ENCODE data around the gene RNFT1.
"Not testable (repeated sequence)": the region's sequence is repeated elsewhere in the genome, so short reads cannot be mapped to it uniquely, and the experiment has no call there.

DNA sequence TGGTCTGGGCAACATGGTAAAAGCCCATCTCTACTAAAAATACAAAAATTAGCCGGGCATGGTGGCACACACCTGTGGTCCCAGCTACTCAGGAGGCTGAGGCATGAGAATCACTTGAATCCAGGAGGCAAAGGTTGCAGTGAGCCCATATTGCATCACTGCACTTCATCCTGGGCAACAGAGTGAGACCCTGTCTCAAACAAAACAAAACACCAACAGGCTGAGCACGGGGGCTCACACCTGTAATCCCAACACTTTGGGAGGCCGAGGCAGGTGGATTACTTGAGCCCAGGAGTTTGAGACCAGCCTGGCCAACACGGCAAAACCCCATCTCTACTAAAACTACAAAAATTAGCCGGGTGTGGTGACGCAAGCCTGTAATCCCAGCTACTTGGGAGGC, 10.6 kb upstream of the RNFT1 start:
- TF ChIP-seq, protein P1, sequence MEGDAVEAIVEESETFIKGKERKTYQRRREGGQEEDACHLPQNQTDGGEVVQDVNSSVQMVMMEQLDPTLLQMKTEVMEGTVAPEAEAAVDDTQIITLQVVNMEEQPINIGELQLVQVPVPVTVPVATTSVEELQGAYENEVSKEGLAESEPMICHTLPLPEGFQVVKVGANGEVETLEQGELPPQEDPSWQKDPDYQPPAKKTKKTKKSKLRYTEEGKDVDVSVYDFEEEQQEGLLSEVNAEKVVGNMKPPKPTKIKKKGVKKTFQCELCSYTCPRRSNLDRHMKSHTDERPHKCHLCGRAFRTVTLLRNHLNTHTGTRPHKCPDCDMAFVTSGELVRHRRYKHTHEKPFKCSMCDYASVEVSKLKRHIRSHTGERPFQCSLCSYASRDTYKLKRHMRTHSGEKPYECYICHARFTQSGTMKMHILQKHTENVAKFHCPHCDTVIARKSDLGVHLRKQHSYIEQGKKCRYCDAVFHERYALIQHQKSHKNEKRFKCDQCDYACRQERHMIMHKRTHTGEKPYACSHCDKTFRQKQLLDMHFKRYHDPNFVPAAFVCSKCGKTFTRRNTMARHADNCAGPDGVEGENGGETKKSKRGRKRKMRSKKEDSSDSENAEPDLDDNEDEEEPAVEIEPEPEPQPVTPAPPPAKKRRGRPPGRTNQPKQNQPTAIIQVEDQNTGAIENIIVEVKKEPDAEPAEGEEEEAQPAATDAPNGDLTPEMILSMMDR (IDR thresholded peaks at IDR 0.05) = not testable (repeated sequence)
- TF ChIP-seq TP53 (CRISPR knock-in tag; IDR thresholded peaks at IDR 0.05); GABPB1 (CRISPR knock-in tag; IDR thresholded peaks at IDR 0.05); ATF1 (CRISPR knock-in tag; IDR thresholded peaks at IDR 0.05); ZNF423 (CRISPR knock-in tag; IDR thresholded peaks at IDR 0.05); SMAD3 (CRISPR knock-in tag; IDR thresholded peaks at IDR 0.05; ENCODE audit: borderline replicate concordance): not testable (repeated sequence)
- TF ChIP-seq, protein P2, sequence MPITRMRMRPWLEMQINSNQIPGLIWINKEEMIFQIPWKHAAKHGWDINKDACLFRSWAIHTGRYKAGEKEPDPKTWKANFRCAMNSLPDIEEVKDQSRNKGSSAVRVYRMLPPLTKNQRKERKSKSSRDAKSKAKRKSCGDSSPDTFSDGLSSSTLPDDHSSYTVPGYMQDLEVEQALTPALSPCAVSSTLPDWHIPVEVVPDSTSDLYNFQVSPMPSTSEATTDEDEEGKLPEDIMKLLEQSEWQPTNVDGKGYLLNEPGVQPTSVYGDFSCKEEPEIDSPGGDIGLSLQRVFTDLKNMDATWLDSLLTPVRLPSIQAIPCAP (CRISPR knock-in tag; IDR thresholded peaks at IDR 0.05) = not testable (repeated sequence)
- TF ChIP-seq, protein P3, sequence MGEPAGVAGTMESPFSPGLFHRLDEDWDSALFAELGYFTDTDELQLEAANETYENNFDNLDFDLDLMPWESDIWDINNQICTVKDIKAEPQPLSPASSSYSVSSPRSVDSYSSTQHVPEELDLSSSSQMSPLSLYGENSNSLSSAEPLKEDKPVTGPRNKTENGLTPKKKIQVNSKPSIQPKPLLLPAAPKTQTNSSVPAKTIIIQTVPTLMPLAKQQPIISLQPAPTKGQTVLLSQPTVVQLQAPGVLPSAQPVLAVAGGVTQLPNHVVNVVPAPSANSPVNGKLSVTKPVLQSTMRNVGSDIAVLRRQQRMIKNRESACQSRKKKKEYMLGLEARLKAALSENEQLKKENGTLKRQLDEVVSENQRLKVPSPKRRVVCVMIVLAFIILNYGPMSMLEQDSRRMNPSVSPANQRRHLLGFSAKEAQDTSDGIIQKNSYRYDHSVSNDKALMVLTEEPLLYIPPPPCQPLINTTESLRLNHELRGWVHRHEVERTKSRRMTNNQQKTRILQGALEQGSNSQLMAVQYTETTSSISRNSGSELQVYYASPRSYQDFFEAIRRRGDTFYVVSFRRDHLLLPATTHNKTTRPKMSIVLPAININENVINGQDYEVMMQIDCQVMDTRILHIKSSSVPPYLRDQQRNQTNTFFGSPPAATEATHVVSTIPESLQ (CRISPR knock-in tag; IDR thresholded peaks at IDR 0.05) = not testable (repeated sequence)
- TF ChIP-seq, protein P4, sequence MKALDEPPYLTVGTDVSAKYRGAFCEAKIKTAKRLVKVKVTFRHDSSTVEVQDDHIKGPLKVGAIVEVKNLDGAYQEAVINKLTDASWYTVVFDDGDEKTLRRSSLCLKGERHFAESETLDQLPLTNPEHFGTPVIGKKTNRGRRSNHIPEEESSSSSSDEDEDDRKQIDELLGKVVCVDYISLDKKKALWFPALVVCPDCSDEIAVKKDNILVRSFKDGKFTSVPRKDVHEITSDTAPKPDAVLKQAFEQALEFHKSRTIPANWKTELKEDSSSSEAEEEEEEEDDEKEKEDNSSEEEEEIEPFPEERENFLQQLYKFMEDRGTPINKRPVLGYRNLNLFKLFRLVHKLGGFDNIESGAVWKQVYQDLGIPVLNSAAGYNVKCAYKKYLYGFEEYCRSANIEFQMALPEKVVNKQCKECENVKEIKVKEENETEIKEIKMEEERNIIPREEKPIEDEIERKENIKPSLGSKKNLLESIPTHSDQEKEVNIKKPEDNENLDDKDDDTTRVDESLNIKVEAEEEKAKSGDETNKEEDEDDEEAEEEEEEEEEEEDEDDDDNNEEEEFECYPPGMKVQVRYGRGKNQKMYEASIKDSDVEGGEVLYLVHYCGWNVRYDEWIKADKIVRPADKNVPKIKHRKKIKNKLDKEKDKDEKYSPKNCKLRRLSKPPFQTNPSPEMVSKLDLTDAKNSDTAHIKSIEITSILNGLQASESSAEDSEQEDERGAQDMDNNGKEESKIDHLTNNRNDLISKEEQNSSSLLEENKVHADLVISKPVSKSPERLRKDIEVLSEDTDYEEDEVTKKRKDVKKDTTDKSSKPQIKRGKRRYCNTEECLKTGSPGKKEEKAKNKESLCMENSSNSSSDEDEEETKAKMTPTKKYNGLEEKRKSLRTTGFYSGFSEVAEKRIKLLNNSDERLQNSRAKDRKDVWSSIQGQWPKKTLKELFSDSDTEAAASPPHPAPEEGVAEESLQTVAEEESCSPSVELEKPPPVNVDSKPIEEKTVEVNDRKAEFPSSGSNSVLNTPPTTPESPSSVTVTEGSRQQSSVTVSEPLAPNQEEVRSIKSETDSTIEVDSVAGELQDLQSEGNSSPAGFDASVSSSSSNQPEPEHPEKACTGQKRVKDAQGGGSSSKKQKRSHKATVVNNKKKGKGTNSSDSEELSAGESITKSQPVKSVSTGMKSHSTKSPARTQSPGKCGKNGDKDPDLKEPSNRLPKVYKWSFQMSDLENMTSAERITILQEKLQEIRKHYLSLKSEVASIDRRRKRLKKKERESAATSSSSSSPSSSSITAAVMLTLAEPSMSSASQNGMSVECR (CRISPR knock-in tag; IDR thresholded peaks at IDR 0.05; ENCODE audit: borderline replicate concordance) = not testable (repeated sequence)
- TF ChIP-seq, protein P5, sequence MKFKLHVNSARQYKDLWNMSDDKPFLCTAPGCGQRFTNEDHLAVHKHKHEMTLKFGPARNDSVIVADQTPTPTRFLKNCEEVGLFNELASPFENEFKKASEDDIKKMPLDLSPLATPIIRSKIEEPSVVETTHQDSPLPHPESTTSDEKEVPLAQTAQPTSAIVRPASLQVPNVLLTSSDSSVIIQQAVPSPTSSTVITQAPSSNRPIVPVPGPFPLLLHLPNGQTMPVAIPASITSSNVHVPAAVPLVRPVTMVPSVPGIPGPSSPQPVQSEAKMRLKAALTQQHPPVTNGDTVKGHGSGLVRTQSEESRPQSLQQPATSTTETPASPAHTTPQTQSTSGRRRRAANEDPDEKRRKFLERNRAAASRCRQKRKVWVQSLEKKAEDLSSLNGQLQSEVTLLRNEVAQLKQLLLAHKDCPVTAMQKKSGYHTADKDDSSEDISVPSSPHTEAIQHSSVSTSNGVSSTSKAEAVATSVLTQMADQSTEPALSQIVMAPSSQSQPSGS (CRISPR knock-in tag; IDR thresholded peaks at IDR 0.05; ENCODE audit: borderline replicate concordance, low read depth) = not testable (repeated sequence)
- TF ChIP-seq, protein P6, sequence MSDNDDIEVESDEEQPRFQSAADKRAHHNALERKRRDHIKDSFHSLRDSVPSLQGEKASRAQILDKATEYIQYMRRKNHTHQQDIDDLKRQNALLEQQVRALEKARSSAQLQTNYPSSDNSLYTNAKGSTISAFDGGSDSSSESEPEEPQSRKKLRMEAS (CRISPR knock-in tag; IDR thresholded peaks at IDR 0.05) = not testable (repeated sequence)
- TF ChIP-seq, protein P7, sequence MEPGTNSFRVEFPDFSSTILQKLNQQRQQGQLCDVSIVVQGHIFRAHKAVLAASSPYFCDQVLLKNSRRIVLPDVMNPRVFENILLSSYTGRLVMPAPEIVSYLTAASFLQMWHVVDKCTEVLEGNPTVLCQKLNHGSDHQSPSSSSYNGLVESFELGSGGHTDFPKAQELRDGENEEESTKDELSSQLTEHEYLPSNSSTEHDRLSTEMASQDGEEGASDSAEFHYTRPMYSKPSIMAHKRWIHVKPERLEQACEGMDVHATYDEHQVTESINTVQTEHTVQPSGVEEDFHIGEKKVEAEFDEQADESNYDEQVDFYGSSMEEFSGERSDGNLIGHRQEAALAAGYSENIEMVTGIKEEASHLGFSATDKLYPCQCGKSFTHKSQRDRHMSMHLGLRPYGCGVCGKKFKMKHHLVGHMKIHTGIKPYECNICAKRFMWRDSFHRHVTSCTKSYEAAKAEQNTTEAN (CRISPR knock-in tag; IDR thresholded peaks at IDR 0.05) = not testable (repeated sequence)

All from WTC11 (cell line).